ENCODE measurements around the gene IER5L.
A peak's percentile ranks its signal among the peaks of the same experiment; 100 is the strongest.

Gene IER5L

GRCh38 chr9:129177791-129178567, at the start of gene IER5L:
IER5L (minus strand) TSS chr9:129178261; CDS start chr9:129178052, 209 bp downstream.
- Histone ChIP-seq H3K9me3 (replicated peaks in 1 of 11) (no peaks in the 10 kb centered on the region), H3K27ac (peak within 1 kb of the TSS; percentile 63 to 90 (median 81); a peak in 20 of 22 replicates), H4K20me1 (peaks cover 0 to 17% (median 14%) of the 10 kb centered on the region in 11 experiments; a peak in 18 of 22 replicates), H3K36me3 (peaks cover 0 to 5% (median 0%) of the 10 kb centered on the region in 11 experiments; a peak in 1 of 22 replicates), H3K4me3 (peak within 1 kb of the TSS; percentile 73 to 98 (median 78)), H3K9ac (peak within 1 kb of the TSS; percentile 73 to 97 (median 82)), H3K4me1 (peaks cover 15 to 51% (median 34%) of the 10 kb centered on the region in 10 experiments), H3K27me3 (peaks cover 0 to 53% (median 35%) of the 10 kb centered on the region in 11 experiments; a peak in 19 of 22 replicates), H3K4me2 (peak within 1 kb of the TSS; percentile 96 to 100 (median 100))
- TF ChIP-seq Cebpa-rat (IDR thresholded peaks at IDR 0.05): no peak

DNA sequence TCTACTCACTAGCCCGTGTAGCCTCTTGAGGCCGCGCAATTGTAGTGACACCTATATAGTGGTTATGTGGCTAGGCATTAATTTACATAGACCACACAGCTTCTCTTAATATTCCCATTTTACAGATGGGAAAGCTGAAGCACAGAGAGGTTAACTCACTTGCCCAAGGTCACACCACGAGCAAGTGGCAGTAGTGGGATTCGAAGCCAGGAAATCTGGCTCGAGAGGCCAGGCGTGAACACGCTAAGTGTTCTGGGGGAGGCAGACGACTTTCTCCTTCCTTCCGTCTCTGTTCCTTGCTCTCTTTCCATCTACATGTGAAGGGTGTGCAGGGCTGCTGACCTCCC, 49.8 kb upstream of the IER5L start:
- peaks cover 12 to 41% (median 34%) of the 10 kb centered on the region in 10 experiments for H3K4me1 ChIP-seq
- no peak overlapping the region for H3K4me3 ChIP-seq
- no peaks in the 10 kb centered on the region for H3K36me3 ChIP-seq
- H3K9ac ChIP-seq: no peak overlapping the region
- H3K27me3 ChIP-seq: peaks cover 8 to 53% (median 40%) of the 10 kb centered on the region in 11 experiments; a peak in 21 of 22 replicates
- TF ChIP-seq Cebpa-rat (IDR thresholded peaks at IDR 0.05): no peak
- peaks cover 0 to 4% (median 0%) of the 10 kb centered on the region in 11 experiments; a peak in 1 of 22 replicates for H4K20me1 ChIP-seq
- H3K27ac ChIP-seq: no peak overlapping the region
- no peak overlapping the region for H3K4me2 ChIP-seq
- H3K9me3 ChIP-seq (replicated peaks in 1 of 11): peaks cover 0 to 2% (median under 1%) of the 10 kb centered on the region in 11 experiments; a peak in 3 of 22 replicates

- Histone ChIP-seq H3K4me1 (peaks cover 21 to 58% (median 48%) of the 10 kb centered on the region in 10 experiments), H3K36me3 (no peaks in the 10 kb centered on the region), H3K4me3 (peak overlapping the region in 1 of 10 experiments; percentile 46; a peak in 2 of 20 replicates), H3K9ac (peak overlapping the region in 5 of 11 experiments; percentile 1 to 30 (median 22); a peak in 3 of 22 replicates), H4K20me1 (peaks cover 0 to 4% (median 0%) of the 10 kb centered on the region in 11 experiments; a peak in 1 of 22 replicates), H3K27ac (peak overlapping the region in 4 of 11 experiments; percentile 15 to 47 (median 34); a peak in 4 of 22 replicates), H3K9me3 (replicated peaks in 1 of 11) (no peaks in the 10 kb centered on the region), H3K27me3 (peaks cover 8 to 44% (median 35%) of the 10 kb centered on the region in 11 experiments; a peak in 21 of 22 replicates), H3K4me2 (peak overlapping the region; percentile 65 to 87 (median 69))
- no peak for TF ChIP-seq Cebpa-rat (IDR thresholded peaks at IDR 0.05)
These were observed 47.8 kb upstream of the IER5L start for GRCh38 chr9:129225815-129226214.

DNA sequence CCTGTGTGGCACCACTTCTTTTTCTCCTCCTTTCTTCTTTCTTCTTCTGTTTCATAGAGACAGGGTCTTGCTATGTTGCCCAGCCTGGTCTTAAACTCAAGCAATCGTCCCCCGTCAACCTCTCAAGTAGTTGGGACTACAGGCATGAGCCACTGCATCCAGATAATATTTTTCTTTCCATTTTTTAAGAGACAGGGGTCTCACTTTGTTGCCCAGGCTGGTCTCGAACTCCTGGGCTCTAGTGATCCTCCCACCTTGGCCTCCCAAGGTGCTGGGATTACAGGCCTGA, 47.4 kb upstream of the IER5L start:
- Histone ChIP-seq H3K27ac (peak overlapping the region in 4 of 11 experiments; percentile 15 to 47 (median 34); a peak in 4 of 22 replicates), H3K9ac (peak overlapping the region in 3 of 11 experiments; percentile 1 to 30 (median 27); a peak in 2 of 22 replicates), H3K4me3 (no peak overlapping the region), H3K36me3 (no peaks in the 10 kb centered on the region), H3K4me2 (peak overlapping the region; percentile 65 to 87 (median 69)), H3K4me1 (peaks cover 24 to 62% (median 52%) of the 10 kb centered on the region in 10 experiments), H3K27me3 (peaks cover 8 to 43% (median 35%) of the 10 kb centered on the region in 11 experiments; a peak in 21 of 22 replicates), H3K9me3 (replicated peaks in 1 of 11) (no peaks in the 10 kb centered on the region), H4K20me1 (peaks cover 0 to 4% (median 0%) of the 10 kb centered on the region in 11 experiments; a peak in 1 of 22 replicates)
- no peak for TF ChIP-seq Cebpa-rat (IDR thresholded peaks at IDR 0.05)

DNA sequence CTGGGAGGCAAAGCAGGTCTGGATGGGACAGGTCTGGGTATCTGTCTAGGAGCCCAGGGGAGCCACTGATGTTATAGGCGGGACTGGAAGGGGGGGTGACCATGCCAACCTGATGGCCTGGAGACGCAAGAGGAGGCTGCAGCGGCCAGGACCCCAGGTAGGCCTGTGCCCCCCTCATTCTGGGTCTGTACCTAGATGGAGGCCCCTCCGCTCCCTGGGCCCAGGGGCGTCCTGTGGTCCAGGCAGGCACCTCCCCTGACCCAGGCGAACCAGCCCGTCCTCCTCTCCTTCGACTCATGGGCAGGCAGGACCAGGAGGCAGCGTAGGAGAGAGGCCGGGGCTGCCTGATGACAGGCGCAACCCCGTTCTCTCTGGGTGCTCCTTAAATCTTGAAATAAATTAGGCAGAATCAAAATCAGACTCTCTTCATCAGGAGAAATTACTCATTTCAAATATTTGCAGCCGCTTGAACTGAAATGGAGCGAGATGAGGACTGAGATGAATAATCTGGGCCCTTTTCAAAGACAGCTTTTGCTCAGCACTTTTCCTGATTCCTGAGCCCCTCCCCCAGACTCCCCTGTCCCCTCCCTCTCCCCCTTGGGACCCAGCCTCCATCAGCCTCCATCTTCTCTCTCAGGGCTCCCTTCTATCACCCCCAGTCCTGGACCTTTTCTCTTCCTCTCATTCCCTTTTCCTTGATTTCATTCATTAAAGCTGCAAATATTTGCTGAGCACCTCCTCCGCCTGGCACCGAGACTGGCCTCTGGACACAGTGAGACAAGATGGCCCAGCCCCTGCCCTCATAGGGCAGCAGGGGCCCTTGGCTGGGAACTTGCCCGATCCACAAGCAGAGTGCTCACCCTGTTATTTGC, 46.8 kb upstream of the IER5L start:
- Histone ChIP-seq H3K27me3 (peaks cover 8 to 38% (median 31%) of the 10 kb centered on the region in 11 experiments; a peak in 21 of 22 replicates), H3K9me3 (replicated peaks in 1 of 11) (no peaks in the 10 kb centered on the region), H3K36me3 (no peaks in the 10 kb centered on the region), H4K20me1 (peaks cover 0 to 4% (median 0%) of the 10 kb centered on the region in 11 experiments; a peak in 1 of 22 replicates), H3K27ac (peak overlapping the region in 3 of 11 experiments; percentile 25 to 47 (median 44); a peak in 2 of 22 replicates), H3K9ac (peak overlapping the region in 1 of 11 experiments; percentile 1; a peak in 1 of 22 replicates), H3K4me2 (peak overlapping the region in 10 of 11 experiments; percentile 66 to 87 (median 72); a peak in 20 of 22 replicates), H3K4me1 (peaks cover 24 to 63% (median 52%) of the 10 kb centered on the region in 10 experiments), H3K4me3 (no peak overlapping the region)
- no peak for TF ChIP-seq Cebpa-rat (IDR thresholded peaks at IDR 0.05)

DNA sequence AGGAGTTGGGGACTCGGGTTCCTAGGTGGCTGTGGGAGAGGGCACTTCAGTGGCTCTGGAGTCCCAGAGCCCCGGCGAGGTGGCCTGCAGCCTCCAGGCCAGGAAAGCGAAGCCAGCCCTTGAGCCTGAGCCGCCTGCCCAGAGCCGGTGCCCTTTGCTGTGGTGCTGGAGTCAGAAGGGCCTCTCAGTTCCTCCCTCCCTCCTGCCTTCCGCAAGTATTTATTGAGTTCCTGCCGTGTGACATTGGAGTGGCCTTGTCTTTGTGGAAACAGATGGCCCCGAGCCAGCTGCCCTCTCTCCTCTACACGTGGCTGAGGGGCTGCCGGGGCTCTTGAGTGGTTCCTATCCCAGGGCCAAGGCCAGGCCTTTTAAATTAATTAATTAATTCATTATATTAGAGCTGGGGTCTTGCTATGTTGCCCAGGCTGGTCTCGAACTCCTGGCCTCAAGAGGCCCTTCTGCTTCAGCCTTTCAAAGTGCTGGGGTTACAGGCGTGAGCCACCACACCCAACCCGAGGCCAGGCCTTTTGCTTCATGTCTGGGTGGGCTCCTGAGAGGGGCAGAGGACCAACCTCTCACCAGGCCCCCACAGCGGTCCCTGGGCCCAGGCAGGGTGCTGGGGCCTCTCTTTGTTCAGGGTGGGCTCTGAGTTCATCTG, 45.6 kb upstream of the IER5L start:
- Histone ChIP-seq H3K4me3 (no peak overlapping the region), H3K4me1 (peaks cover 24 to 59% (median 48%) of the 10 kb centered on the region in 10 experiments), H3K4me2 (peak overlapping the region in 1 of 11 experiments; percentile 87; a peak in 1 of 22 replicates), H3K9me3 (replicated peaks in 1 of 11) (no peaks in the 10 kb centered on the region), H3K27ac (no peak overlapping the region), H4K20me1 (no peaks in the 10 kb centered on the region; a peak in 1 of 22 replicates), H3K9ac (no peak overlapping the region), H3K36me3 (no peaks in the 10 kb centered on the region), H3K27me3 (peaks cover 0 to 26% (median 20%) of the 10 kb centered on the region in 11 experiments; a peak in 19 of 22 replicates)
- TF ChIP-seq Cebpa-rat (IDR thresholded peaks at IDR 0.05): no peak

DNA sequence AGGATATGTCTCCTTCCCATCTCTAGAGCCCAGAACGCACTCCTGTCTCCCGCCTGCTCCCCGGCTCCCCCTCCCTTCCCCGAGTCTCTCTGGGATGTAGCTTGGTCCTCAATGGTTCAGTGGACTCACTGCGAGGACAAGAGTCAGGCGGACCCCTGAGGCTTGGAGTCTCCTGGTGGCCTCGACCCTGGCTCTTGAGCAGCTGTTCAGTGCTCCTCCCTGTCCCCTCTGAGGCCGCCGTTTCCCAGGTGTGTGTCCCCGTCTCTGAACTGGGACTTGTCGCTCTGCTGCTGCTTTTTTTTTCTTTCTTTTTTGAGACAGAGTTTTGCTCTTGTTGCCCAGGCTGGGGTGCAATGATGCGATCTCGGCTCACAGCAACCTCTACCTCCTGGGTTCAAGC, 44.8 kb upstream of the IER5L start:
- H3K36me3 ChIP-seq: no peaks in the 10 kb centered on the region
- no peak overlapping the region for H3K27ac ChIP-seq
- H3K9ac ChIP-seq: no peak overlapping the region
- no peaks in the 10 kb centered on the region; a peak in 1 of 22 replicates for H4K20me1 ChIP-seq
- no peaks in the 10 kb centered on the region for H3K9me3 ChIP-seq (replicated peaks in 1 of 11)
- no peak overlapping the region for H3K4me3 ChIP-seq
- H3K4me1 ChIP-seq: peaks cover 29 to 68% (median 57%) of the 10 kb centered on the region in 10 experiments
- peak overlapping the region in 3 of 11 experiments; percentile 1 to 80 (median 78); a peak in 2 of 22 replicates for H3K4me2 ChIP-seq
- peaks cover 0 to 17% (median 11%) of the 10 kb centered on the region in 11 experiments; a peak in 17 of 22 replicates for H3K27me3 ChIP-seq
- TF ChIP-seq Cebpa-rat (IDR thresholded peaks at IDR 0.05): no peak

All from BLaER1 treated with 17β-estradiol and CSF1 and Interleukin-3, amounts not matched to agents 10 nM and 100 nM (cell line).